ACHN (cell line): ENCODE measurements around the gene IFNG.

Source experiments
- DNase-seq: peaks from one replicate; pipeline ENCODE4 v3.0.0-alpha.2; 2015
- in situ Hi-C: cut with HindIII; loops from 2 replicates; pipeline ENCODE4 v1.10.0; 2017; ENCODE audit warnings: low sequenced_read_pairs, low pct_ligation_motif_present, low pct_unique_long_range_greater_than_20kb

The IFNG gene

DNA sequence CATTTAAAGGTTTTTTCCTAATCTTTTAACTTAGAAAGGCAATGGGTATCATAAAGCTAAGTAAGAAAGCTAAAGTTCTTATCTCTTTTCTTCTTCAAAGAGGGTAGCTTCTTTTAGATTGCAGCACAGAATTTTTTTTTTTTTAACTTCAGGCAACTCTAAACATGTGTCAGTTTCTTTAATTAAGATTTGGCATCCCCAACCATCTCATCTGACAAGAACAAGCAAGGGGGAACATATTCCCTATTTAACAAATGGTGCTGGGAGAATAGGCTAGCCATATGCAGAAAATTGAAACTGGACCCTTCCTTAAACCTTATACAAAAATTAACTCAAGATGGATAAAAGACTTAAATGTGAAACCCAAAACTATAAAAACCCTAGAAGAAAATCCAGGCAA is 14.3 kb upstream of the IFNG start:
- DNase-seq, result no peak
- in situ Hi-C loops, result no loop called here

DNA sequence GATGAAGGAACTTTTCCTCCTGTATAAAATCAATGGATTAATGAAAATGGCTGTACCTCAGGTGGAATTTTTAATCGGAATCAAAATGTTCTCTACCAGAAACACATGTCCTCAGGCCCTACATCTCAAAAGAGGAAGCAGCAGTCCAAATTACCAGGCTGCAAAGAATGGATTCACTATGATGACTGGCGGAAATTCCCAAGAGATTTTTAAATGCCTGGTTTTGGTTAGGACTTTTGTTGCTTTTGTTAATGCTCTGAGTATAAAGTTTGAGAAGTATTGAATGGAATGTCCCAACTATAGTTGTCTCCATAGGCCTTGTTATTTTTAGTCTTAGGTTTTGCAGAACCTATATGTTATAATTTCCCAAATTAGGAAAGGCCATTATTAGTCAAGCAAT is 11.2 kb upstream of the IFNG start:
- DNase-seq, result no peak
- in situ Hi-C loops, result no loop called here

DNA sequence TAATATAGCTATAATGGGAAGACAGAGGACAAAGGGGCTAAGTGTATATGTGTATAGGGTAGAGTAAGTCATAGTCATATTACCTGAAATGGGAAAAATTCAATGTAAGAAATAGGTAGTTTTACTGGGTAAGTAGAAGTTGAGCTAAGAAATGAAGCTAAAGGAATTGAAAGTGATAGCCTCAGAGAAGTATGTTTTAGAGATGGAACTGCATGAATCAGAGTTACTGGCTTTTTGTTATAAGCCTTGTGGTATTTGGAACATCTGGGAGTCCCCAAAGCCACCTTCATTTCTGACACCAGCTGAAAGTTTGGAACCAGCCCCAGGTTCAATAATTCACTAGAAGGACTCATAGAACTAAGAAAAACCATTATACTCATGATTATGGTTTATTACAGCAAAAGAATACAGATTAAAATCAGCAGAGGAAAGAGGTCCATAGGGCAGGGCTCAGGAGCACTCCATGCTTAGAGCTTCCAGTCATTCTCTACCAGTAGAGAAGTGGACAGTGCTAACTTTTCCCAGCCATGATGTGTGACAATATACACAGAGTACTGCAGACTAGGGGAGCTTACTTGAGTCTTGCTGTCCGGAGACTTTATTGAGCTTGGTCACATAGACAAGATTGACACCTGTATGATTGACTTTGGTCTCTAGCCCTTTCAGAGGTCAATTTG is 9.8 kb upstream of the IFNG start:
- DNase-seq, result no peak
- in situ Hi-C loops, result no loop called here

DNA sequence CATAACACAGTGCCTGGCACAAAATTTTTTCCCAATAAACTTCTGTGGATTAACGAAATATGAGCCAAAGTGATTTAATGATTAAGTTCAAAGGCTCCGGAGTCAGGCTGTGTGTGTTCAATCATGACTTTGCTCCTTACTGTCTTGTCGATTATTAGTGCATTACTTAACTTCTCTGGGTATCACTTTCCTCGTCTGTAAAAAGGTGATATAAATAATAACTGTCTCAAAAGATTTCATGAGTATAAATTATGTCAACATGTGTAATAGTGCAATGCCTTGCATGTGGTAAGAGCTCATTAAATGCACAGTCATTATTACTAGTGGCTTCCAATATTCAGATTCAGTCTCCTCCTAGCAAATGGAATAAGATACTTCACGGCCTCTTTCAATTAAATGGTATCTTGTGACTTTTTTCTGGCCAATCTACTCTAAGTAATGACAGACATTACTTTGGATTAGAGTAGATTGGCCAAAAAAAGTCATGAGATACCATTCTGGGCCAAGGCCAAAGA is 6.8 kb upstream of the IFNG start:
- no peak for DNase-seq
- in situ Hi-C loops, result no loop called here

DNA sequence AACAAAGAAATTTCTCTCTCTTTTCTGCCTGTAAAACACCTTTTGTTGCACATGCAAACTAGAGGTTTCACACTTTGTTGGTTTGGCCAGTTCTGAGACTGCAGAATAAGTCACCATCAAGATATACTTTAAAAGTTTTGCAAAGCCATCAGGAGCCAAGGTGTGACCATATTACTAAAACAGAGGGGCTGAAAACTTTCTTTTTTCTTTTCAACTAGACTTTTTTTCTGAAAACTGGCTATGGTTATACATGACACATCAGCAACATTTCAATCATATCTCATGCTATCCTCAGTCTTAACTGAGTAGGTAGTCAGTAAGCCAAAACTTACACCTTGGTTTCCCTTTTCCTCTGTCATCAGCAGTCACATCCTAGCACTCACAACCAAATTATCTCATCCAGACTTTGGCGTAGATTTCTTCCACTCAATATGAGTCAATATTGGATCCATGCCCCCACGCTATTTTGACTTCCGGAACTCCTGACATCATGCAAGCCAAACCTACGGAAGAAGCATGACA is 4.1 kb upstream of the IFNG start:
- in situ Hi-C loops, result no loop called here
- no peak for DNase-seq

DNA sequence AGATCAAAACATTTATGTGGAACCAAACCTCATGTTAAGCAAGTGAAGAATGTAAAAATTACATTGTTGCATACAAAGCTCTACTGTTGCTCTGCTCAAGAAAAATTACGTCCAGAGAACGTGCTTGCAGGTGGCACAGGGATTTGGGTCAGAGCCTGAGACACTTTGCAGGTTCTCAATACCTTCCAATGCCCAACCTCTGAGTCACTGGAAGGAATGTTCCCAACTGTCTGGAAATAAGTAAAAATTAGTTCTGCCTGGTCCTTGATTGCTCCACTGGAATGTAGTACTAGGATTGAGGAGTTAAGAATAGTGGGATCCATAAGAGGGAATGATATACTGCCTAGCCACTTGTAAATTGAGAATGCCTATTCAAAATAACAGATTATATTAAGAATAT is 2.8 kb upstream of the IFNG start:
- in situ Hi-C loops, result no loop called here
- DNase-seq, result no peak

DNA sequence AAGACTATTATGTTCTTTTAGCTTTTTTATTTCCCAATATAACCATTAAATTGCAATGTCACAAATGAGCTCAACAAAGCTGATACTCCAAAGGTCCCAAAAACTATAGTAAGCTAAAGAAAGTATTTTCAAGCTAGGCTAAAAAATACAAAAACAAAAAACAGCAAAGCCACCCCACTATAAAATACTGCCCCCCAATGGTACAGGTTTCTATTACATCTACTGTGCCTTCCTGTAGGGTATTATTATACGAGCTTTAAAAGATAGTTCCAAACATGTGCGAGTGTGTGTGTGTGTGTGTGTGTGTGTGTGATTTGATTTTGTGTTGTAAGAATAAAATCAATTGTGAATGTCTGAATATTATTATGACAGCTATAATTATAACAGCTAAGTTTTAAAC is 1.1 kb downstream of the IFNG start:
- peak; percentile 46 for DNase-seq
- in situ Hi-C loops, result no loop called here

DNA sequence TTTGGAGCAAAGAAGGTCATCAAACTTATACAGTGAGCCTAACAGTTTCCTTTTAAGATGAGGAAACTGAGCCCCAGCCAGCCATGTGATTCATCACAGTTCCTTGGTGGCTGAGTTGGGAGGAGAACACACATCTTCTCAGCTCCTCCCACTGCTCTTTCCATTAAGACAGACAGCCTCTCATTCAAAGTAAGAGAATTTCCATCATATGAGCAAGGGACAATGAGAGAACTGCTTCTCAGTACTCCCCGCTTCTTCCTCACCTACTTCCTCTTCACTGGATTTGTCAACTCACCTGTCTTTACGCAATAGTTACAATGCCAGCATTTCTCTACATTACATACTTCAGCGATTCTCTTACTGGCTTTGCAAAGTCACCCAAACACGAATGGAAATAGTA is 2.2 kb downstream of the IFNG start:
- in situ Hi-C loops, result no loop called here

DNA sequence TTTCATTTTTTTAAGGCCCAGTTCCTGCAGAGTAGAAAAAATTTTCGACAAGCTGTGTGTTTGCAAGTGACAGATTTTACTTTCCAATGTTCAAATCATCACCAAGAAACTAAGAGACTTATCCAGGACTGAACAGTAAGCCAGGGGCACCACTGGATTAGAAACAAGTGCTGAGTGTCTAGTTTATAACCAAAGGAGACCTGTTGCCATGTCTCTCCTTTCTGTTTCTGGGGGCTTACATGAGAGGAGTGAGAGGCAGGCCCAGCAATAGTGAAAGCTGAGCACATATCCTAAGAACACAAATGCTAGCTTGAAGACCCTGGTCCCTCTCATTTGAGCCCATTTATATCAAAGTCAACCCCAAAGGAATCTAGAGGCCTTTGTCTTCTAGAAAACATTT is 2.9 kb downstream of the IFNG start:
- in situ Hi-C loops, result no loop called here

More for the DNA sequence above, 2.2 kb downstream of the IFNG start:
- DNase-seq, result no peak

DNA sequence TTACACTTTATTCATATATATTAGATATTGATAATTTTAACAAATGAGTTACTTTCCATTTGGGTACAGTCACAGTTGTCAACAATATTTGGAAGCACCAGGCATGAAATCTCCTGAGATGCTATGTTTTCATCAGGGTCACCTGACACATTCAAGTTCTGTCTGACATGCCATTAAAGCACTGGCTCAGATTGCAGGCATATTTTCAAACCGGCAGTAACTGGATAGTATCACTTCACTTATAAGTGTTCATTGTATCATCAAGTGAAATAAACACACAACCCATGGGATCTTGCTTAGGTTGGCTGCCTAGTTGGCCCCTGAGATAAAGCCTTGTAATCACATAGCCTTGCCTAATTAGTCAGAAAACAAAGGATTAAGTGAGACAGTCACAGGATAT is 4.8 kb downstream of the IFNG start:
- DNase-seq, result no peak
- in situ Hi-C loops, result no loop called here

More for the DNA sequence above, 2.9 kb downstream of the IFNG start:
- no peak for DNase-seq

DNA sequence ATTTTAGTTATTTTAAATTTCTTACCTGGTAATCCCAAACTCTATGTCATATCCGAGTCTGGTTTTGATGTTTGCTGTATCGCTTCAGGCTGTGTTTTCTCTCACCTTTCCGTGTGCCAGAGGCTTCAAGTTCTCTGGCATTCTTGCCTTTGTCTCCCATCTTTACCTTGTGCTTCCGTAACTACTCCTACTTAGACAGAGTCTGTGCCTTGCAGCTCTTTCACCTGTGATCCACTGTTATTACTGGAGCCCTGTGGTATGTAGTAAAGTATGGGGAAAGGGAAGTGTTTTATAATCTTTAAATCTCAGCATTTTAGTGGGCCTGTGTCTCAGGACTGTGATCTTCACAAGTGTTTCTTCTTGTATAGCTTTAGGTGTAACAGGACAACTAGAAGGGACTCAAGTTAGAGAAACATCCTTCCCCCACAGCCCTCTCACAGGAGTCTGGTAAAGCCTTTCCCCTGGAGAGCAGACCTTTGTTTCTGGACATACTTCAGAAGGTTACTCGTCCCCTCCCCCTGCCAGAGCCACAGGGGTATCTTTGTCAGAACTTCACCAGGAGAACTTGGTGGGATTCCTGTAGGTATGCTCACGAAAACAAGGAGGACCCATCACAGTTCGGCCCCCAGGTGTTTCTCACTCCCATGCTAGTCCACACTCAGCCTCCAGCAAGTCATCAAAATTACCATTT is 11.1 kb downstream of the IFNG start:
- in situ Hi-C loops, result no loop called here
- DNase-seq, result no peak

DNA sequence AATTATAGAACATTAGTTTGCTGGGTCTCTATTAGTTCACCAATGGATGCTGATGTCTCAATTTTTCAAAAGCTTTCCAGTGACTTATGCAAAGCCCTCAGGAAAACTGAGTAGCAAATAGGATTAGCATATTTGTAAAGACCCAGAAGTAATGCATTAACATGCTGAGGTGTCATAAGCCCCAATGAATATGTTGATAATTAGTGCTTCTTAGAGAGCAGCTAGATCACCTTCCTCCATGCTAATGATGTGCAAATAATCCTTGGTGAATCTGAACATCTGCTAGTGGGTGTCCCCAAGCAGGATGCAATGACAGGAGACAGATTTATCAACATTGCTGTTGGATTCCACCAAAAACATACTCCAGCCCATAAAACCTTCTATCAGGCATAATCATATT is 19.0 kb downstream of the IFNG start:
- DNase-seq, result no peak
- in situ Hi-C loops, result no loop called here

DNA sequence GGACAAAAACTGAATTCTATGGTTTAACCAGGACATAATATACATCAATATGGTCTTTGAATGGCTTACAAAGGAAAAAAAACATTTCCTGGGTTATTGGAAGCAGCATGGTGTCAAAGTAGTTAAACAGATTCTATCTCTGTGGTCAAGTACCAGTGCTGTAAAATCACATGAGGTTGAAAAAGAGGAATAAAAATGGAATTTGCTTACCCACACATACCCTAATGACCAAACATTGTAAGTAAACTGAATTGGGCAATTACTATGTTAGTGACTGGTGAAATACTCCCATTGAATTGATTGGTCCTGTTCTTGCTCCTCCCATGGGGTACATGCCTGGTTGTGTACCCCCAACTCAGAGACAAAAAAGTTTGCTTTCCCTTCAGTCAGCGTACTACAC is 19.6 kb downstream of the IFNG start:
- no peak for DNase-seq
- in situ Hi-C loops, result no loop called here

DNA sequence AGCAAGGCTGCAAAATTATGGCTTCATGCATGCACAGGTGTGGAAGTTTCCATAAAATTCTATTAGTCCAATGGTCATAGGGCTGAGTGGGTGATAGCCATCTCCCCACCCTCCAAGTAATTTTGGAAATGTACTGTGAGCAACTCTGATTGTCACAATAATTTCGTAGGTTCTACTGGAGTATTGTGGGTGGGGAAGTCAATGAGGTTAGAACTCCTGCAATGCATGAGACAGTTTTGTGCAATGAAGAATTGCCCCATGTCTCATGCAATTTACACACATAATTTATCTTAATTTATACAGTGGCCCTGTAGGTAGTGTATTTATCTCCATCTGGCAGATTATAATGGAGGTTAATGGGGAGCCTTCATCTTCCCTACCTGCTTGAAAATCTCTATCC is 20.5 kb downstream of the IFNG start:
- no peak for DNase-seq
- in situ Hi-C loops, result no loop called here

DNA sequence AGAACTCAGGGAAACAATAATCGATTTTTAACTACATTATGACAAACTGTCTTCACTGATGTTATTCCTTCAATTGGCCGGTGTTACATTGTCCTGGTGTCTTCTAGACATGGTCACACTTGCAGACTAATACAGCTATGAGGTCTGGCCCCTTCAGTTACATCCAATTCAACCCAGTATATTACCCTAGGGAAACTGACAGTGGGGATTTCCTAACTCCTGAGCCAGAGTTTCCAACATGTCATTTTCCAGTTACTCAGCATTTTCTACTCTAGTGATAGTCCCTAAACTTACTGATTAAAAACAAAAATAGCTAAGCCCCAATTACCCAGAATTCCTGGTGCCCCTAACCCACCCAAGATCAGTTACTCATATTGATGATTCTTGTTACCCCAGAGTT is 21.1 kb downstream of the IFNG start:
- DNase-seq, result no peak
- in situ Hi-C loops, result no loop called here

DNA sequence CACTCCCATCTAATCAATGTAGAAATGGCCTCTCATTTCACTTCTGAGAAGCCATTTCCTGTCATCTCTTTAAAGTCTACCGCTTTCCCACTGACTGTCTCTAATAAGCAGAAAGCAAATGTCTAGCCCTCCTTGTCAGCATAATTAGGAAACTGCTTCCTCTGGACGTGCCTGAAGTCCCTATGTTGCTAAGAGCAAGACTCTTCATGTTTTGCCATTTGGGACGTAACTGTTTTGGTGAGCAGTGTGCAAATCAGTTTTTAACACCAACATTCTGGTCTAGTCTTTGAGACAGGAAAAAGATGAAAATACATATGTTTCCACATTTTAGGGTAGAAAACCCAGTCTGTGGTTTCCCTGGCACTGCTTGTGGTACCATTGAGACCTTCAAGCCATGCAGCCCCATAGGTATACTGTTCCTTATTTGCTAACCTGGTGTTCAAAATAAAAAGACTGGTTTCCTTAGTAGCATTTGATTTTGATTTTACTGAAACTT is 22.2 kb downstream of the IFNG start:
- no peak for DNase-seq
- in situ Hi-C loops, result no loop called here

DNA sequence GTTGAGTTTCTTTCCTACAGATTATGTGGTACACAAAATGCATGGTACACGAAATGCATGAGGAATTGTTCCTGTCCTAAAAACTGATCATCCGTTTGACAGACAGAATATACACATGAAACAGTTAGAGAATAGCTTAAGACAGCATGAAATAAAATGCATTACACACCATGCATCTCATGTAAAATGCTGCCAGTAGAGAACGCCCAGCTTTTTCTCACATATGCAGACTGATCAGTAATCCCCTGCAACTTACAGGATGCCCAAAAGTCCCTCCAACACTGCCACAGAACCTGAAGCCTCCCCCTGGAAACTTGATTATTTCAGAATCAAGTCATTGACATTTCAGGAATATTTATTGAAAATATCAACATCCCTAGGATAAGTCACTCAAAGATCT is 24.0 kb downstream of the IFNG start:
- in situ Hi-C loops, result no loop called here
- DNase-seq, result no peak

DNA sequence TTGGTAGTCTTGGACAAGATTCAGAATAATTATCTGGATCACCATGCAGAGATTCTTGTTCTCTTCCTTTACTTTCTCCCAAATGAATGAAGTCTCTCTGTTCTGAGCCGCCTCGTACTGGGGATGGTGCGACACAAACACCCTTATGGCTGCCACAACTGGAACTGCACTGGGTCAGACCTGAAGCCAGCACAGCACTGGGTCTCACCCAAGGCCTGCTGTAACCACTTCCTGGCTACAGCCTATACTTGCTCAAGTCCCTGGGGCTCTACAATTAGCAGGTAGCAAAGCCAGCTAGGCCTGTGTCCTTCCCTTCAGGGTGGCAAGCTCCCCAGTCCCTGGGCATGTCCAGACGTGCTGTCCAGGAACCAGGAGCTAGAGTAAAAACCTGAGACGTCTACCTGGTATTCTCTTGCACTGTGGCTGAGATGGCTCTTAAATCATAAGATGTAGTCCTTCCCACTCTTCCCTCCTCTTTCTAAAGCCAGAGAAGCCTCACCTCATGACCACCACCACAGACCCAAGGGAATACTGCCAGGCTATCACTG is 27.6 kb downstream of the IFNG start:
- in situ Hi-C loops, result no loop called here

DNA sequence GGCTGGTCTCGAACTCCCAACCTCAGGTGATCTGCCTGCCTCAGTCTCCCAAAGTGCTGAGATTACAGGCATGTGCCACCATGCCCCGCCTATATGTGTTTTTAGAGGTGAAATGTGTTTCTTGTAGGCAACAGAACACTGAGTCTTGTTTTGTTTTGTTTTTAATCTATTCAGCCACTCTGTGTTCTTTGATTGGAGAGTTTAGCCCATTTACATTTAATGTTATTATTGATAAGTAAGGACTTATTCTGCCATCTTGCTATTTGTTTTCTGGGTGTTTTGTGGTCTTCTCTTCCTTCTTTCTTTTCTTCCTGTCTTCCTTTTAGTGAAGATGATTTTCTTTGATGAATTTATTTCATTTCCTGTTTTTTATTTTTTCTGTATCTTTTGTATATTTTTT is 29.6 kb downstream of the IFNG start:
- DNase-seq, result no peak
- in situ Hi-C loops, result no loop called here

More for the DNA sequence above, 27.6 kb downstream of the IFNG start:
- no peak for DNase-seq
